Activated CD4-positive, alpha-beta T cell treated with anti-CD3 and anti-CD28 coated beads for 4 hours (primary cell): ENCODE data around the gene DNAJC4.
"Not testable (repeated sequence)": the region's sequence is repeated elsewhere in the genome, so short reads cannot be mapped to it uniquely, and the experiment has no call there.

ENCODE experiments used
- DNase-seq, 2 donors: peaks; one replicate each; pipeline ENCODE4 v3.0.0-alpha.2; 2020

DNAJC4 gene

GRCh38 chr11:64246621-64246870 lies 16.2 kb downstream of the DNAJC4 start:
- not testable (repeated sequence) for DNase-seq

GRCh38 chr11:64246871-64247728 lies 16.8 kb downstream of the DNAJC4 start, which contains the start of gene PPP1R14B:
TSS of gene PPP1R14B (minus strand) at chr11:64246943. CDS start at chr11:64246673, 270 bp downstream.
- peak; percentile 83 for DNase-seq

GRCh38 chr11:64247729-64248531 lies 17.6 kb downstream of the DNAJC4 start:
- no peak for DNase-seq

GRCh38 chr11:64248578-64248977 lies 18.2 kb downstream of the DNAJC4 start:
- DNase-seq = no peak

- DNase-seq = no peak
Observed at GRCh38 chr11:64249038-64249437, 18.7 kb downstream of the DNAJC4 start.

- DNase-seq = no peak
Observed at GRCh38 chr11:64249563-64250414, 19.4 kb downstream of the DNAJC4 start.

GRCh38 chr11:64250415-64251015 lies 20.2 kb downstream of the DNAJC4 start:
- DNase-seq = no peak

GRCh38 chr11:64251016-64251752 lies 20.8 kb downstream of the DNAJC4 start, which contains the start of gene PLCB3:
TSS of gene PLCB3 (plus strand) at chr11:64251530. CDS start at chr11:64251650, 120 bp downstream.
- DNase-seq = peak; percentile 59 to 63

- no peak for DNase-seq
Observed at GRCh38 chr11:64251753-64252002, 21.3 kb downstream of the DNAJC4 start.

- no peak for DNase-seq
Observed at GRCh38 chr11:64252003-64252872, 21.9 kb downstream of the DNAJC4 start.

- DNase-seq = no peak
Observed at GRCh38 chr11:64253043-64253442, 22.7 kb downstream of the DNAJC4 start.

GRCh38 chr11:64253481-64253880 lies 23.1 kb downstream of the DNAJC4 start:
- no peak for DNase-seq

- DNase-seq = no peak
Observed at GRCh38 chr11:64254326-64254725, 24.0 kb downstream of the DNAJC4 start.

- DNase-seq = no peak
Observed at GRCh38 chr11:64255135-64256128, 25.1 kb downstream of the DNAJC4 start.

GRCh38 chr11:64256300-64256699 lies 26.0 kb downstream of the DNAJC4 start:
- no peak for DNase-seq

- DNase-seq = no peak
Observed at GRCh38 chr11:64258356-64258755, 28.0 kb downstream of the DNAJC4 start.

GRCh38 chr11:64258946-64259532 lies 28.7 kb downstream of the DNAJC4 start:
- no peak for DNase-seq

- no peak for DNase-seq
Observed at GRCh38 chr11:64259533-64260067, 29.3 kb downstream of the DNAJC4 start.

- no peak for DNase-seq
Observed at GRCh38 chr11:64260147-64260708, 29.9 kb downstream of the DNAJC4 start.
